Glutamatergic neuron (in vitro differentiated cells): ENCODE measurements around the gene TNFSF13. TPM values are rescaled to one million over a fixed set of nuclear protein-coding genes. Genes with fewer than 3 reads are reported as not detected.
A peak's percentile ranks its signal among the peaks of the same experiment; 100 is the strongest.

Experiments used
- DNase-seq: peaks from one replicate; pipeline ENCODE4 v3.0.0; 2022
- H3K27ac Mint-ChIP-seq: one replicate; pipeline ENCODE4 v1.8.0; 2020; ENCODE audit warnings: mild to moderate bottlenecking, mixed read lengths, inconsistent platforms; ENCODE audit not compliant: unreplicated experiment
- H3K27me3 Mint-ChIP-seq: one replicate; pipeline ENCODE4 v1.8.0; 2020; ENCODE audit warnings: mild to moderate bottlenecking, moderate library complexity, mixed read lengths, inconsistent platforms; ENCODE audit not compliant: unreplicated experiment
- H3K36me3 Mint-ChIP-seq: one replicate; pipeline ENCODE4 v1.8.0; 2020; ENCODE audit warnings: mild to moderate bottlenecking, mixed read lengths, inconsistent platforms; ENCODE audit not compliant: unreplicated experiment
- H3K4me1 Mint-ChIP-seq: one replicate; pipeline ENCODE4 v1.8.0; 2020; ENCODE audit warnings: mild to moderate bottlenecking, low read depth, mixed read lengths, inconsistent platforms; ENCODE audit not compliant: unreplicated experiment
- H3K4me3 Mint-ChIP-seq: one replicate; pipeline ENCODE4 v1.8.0; 2020; ENCODE audit warnings: mild to moderate bottlenecking, mixed read lengths, inconsistent platforms; ENCODE audit not compliant: unreplicated experiment
- H3K9me3 Mint-ChIP-seq: one replicate; pipeline ENCODE4 v1.8.0; 2020; ENCODE audit warnings: mild to moderate bottlenecking, moderate library complexity, mixed read lengths, inconsistent platforms; ENCODE audit not compliant: unreplicated experiment
- total RNA-seq: library from RNA; stranded (reverse); fragmentation: NEBNext Ultra II Directional; extraction: Animal tissue kit (Norgen Biotek cat#: 25700); gene quantifications from one replicate; pipeline ENCODE4 v1.2.1, GENCODE V29; 2021; ENCODE audit not compliant: unreplicated experiment
- TF ChIP-seq, protein P1 (sequence below): fragments of 200-600 bp; sonication (generic); IDR thresholded peaks from one replicate; pipeline ENCODE4 v1.5.0; 2021; ENCODE audit not compliant: partially characterized antibody, unreplicated experiment

The TNFSF13 gene
- total RNA-seq, 1 donor from 2014 or later: not detected

DNA sequence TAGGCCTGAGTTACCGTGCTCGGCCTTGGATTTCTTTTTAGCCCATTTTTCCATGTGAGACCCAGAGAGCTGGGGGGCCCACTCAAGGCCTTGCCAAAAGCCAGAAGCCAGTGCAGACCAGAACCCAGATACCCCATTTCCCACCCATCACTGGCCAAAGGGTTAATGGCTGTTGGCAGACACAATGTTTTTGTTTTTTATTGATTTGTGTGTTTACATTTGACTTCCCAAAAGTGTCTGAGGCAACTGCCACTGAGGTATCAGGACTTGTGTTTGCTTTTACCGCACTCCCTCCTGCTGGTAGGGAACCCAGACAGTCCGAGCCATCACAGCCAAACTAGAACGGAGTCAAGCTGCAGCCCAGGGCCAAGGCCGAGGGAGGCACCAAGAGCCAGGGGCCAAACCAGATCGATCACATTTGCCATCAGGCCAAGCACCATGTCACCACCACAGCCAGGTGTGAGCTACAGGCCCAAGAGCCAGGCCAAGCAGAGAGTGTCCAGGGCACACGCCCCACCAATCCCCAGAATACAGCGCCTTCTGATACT, 17.4 kb upstream of the TNFSF13 start:
- Mint-ChIP-seq H3K9me3 (peaks cover 4% of the 10 kb centered on the region), H3K36me3 (peaks cover 6% of the 10 kb centered on the region), H3K4me1 (no peaks in the 10 kb centered on the region), H3K27me3 (peaks cover 5% of the 10 kb centered on the region), H3K27ac (no peak overlapping the region), H3K4me3 (no peak overlapping the region)
- DNase-seq: no peak
- TF ChIP-seq, protein P1, sequence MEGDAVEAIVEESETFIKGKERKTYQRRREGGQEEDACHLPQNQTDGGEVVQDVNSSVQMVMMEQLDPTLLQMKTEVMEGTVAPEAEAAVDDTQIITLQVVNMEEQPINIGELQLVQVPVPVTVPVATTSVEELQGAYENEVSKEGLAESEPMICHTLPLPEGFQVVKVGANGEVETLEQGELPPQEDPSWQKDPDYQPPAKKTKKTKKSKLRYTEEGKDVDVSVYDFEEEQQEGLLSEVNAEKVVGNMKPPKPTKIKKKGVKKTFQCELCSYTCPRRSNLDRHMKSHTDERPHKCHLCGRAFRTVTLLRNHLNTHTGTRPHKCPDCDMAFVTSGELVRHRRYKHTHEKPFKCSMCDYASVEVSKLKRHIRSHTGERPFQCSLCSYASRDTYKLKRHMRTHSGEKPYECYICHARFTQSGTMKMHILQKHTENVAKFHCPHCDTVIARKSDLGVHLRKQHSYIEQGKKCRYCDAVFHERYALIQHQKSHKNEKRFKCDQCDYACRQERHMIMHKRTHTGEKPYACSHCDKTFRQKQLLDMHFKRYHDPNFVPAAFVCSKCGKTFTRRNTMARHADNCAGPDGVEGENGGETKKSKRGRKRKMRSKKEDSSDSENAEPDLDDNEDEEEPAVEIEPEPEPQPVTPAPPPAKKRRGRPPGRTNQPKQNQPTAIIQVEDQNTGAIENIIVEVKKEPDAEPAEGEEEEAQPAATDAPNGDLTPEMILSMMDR: no peak

DNA sequence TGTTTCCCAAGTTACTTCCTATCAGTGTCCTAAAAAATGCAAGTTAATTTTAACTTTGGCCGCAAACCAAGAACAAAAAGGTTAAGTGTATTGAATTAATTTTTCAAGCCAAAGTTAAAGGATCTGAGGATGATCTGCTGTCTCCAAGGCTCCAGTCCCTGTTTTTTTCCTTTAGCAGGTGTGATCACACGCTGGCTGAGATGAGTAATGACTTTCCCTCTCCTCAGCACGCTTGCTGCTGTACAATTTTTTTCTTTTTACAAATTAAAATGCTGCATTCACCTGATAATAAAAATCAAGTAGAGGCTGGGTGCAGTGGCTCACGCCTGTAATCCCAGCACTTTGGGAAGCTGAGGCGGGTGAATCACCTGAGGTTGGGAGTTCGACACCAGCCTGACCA, 13.6 kb upstream of the TNFSF13 start:
- Mint-ChIP-seq H3K4me3 (no peak overlapping the region), H3K27ac (no peak overlapping the region), H3K9me3 (peaks cover 7% of the 10 kb centered on the region), H3K27me3 (peaks cover 17% of the 10 kb centered on the region), H3K4me1 (no peaks in the 10 kb centered on the region), H3K36me3 (no peaks in the 10 kb centered on the region)
- TF ChIP-seq, protein P1: no peak
- DNase-seq: no peak

DNA sequence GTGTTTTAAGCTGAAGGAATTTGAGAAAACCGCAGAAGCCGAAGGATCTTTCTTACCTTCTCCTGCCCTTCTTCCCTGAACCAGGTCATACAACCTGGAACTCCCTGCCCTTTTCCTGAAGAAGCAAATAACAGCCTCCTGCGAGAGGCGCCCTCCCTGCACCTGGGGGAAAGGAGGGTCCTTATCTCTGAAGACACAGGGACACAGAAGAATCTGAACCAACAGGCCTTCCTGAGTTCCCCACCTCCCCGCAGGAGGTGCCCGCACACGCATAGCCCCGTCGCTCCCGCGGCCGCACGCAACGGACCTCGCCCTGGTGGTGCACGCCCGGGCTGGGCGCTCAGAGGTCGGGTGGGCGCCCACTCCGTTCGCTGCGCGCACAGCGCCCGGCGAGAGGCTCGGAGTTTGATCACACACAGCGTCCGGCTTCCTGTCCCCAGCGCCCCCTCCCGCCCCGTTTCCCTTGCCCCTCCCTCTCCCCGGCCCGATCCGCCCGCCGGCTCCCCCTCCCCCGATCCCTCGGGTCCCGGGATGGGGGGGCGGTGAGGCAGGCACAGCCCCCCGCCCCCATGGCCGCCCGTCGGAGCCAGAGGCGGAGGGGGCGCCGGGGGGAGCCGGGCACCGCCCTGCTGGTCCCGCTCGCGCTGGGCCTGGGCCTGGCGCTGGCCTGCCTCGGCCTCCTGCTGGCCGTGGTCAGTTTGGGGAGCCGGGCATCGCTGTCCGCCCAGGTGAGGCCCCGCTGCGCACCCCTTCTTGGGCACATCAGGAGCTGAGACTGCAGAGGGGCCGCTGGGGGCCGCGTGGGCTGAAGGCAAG, 9.8 kb upstream of the TNFSF13 start, which contains the start of gene TNFSF12:
Gene TNFSF12 (plus strand): TSS at position 474 of the 816 bp plus-strand sequence. CDS start 96 bp downstream, at position 570.
- peak within 1 kb of the TSS; percentile 65 for H3K4me3 Mint-ChIP-seq
- TF ChIP-seq, protein P1: peak; percentile 19
- peaks cover 6% of the 10 kb centered on the region for H3K9me3 Mint-ChIP-seq
- H3K27me3 Mint-ChIP-seq: peaks cover 18% of the 10 kb centered on the region
- H3K36me3 Mint-ChIP-seq: peaks cover 9% of the 10 kb centered on the region
- DNase-seq: peak; percentile 52
- no peaks in the 10 kb centered on the region for H3K4me1 Mint-ChIP-seq
- no peak within 1 kb of the TSS for H3K27ac Mint-ChIP-seq

DNA sequence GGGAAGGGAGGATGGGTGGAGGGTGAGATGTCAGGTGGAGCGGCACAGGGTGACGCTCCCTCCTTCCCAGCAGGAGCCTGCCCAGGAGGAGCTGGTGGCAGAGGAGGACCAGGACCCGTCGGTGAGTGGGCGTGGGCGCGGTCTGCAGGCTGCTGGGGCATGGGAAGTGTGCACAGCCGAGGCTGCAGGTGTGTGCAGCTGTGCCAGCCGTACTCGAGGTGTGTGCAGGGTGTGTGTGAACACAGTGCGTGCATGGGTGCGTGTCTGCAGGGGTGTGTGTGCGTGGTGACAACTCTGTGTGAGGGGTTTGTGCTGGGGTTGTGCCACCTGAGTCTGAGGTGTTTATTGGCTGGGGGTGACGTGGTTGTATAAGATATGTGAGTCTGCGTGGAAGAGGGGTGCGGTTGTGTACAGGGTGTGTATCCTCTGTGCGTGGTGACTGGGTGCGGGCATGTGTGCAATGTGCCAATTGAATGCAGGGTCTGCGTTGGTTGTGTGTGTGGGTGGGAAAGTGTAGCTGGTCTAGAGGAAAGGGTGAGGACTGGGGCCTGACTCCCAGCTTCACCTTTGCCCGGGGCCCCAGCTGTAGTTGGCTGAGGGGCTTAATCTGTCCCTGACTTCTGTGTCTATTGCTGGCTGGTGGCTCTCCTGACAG, 9.0 kb upstream of the TNFSF13 start:
- no peak for DNase-seq
- TF ChIP-seq, protein P1: no peak
- Mint-ChIP-seq H3K27ac (no peak overlapping the region), H3K27me3 (peaks cover 18% of the 10 kb centered on the region), H3K36me3 (peaks cover 10% of the 10 kb centered on the region), H3K9me3 (peaks cover 6% of the 10 kb centered on the region), H3K4me1 (no peaks in the 10 kb centered on the region), H3K4me3 (peak overlapping the region; percentile 59)
